Keratinocyte (primary cell): Measurements from ENCODE around the gene NFYC. TPM values are rescaled to one million over a fixed set of nuclear protein-coding genes. Genes with fewer than 3 reads are reported as not detected.

ENCODE experiments used
- DNase-seq: peaks from one replicate; pipeline ENCODE4 v3.0.0-alpha.2; 2011; ENCODE audit warnings: low read depth, missing footprints, low spot score
- FAIRE-seq: peaks from 2 replicates; lab custom pipeline; 2011; peaks lifted over from hg19 to GRCh38; lab: Jason Lieb, UNC
- H2AFZ ChIP-seq: 2 replicates; pipeline ENCODE4 v1.6.0; 2012; ENCODE audit warnings: low read length, control low read depth, inconsistent platforms; ENCODE audit not compliant: control insufficient read depth
- H3K27ac ChIP-seq: 2 replicates; pipeline ENCODE4 v1.5.1; 2011; ENCODE audit warnings: low read length; ENCODE audit not compliant: control insufficient read depth, insufficient read depth
- H3K27me3 ChIP-seq: 3 replicates; pipeline ENCODE4 v1.6.0; 2011; ENCODE audit warnings: low read length; ENCODE audit not compliant: control insufficient read depth, insufficient read depth; ENCODE audit errors: extremely low read depth
- H3K36me3 ChIP-seq, 2 experiments: 2 replicates in 1 of 2; 3 replicates in 1 of 2; pipeline ENCODE4 v1.5.1; 2011; ENCODE audit warnings: low read length in 2 of 2, mild to moderate bottlenecking in 1 of 2; ENCODE audit not compliant: control insufficient read depth in 2 of 2, insufficient read depth in 2 of 2; ENCODE audit errors: extremely low read depth in 1 of 2
- H3K4me1 ChIP-seq: 3 replicates; pipeline ENCODE4 v1.5.1; 2011; ENCODE audit warnings: low read length; ENCODE audit not compliant: control insufficient read depth, insufficient read depth; ENCODE audit errors: extremely low read depth
- H3K4me2 ChIP-seq: 3 replicates; pipeline ENCODE4 v1.6.0; 2011; ENCODE audit warnings: low read depth, low read length; ENCODE audit not compliant: control insufficient read depth, insufficient read depth; ENCODE audit errors: extremely low read depth
- H3K4me3 ChIP-seq, 3 experiments: fragments of 200-600 bp in 1 of 3; sonication (generic) in 1 of 3; 2 replicates in 2 of 3; 3 replicates in 1 of 3; pipeline ENCODE4 v1.5.1; 2011 to 2016; ENCODE audit warnings: low read length in 3 of 3, mild to moderate bottlenecking in 3 of 3, control low read depth in 2 of 3, inconsistent platforms in 1 of 3, low read depth in 1 of 3, mixed read lengths in 1 of 3, mixed run types in 1 of 3, moderate library complexity in 1 of 3; ENCODE audit not compliant: control insufficient read depth in 2 of 3, insufficient read depth in 2 of 3; ENCODE audit errors: extremely low read depth in 1 of 3
- H3K79me2 ChIP-seq: 2 replicates; pipeline ENCODE4 v1.6.0; 2012; ENCODE audit warnings: low read length; ENCODE audit not compliant: control insufficient read depth, insufficient read depth
- H3K9ac ChIP-seq: 3 replicates; pipeline ENCODE4 v1.6.0; 2011; ENCODE audit warnings: low read length; ENCODE audit not compliant: control insufficient read depth, insufficient read depth; ENCODE audit errors: extremely low read depth
- H3K9me1 ChIP-seq: 3 replicates; pipeline ENCODE4 v1.6.0; 2011; ENCODE audit warnings: low read length; ENCODE audit not compliant: control insufficient read depth, insufficient read depth; ENCODE audit errors: extremely low read depth
- H3K9me3 ChIP-seq: 2 replicates; pipeline ENCODE4 v1.5.1; 2012; ENCODE audit warnings: low read depth, low read length; ENCODE audit not compliant: control insufficient read depth
- H4K20me1 ChIP-seq: 3 replicates; pipeline ENCODE4 v1.6.0; 2011; ENCODE audit warnings: low read length; ENCODE audit not compliant: control insufficient read depth, insufficient read depth; ENCODE audit errors: extremely low read depth
- CTCF ChIP-seq, 3 experiments: IDR thresholded peaks in 1 of 3; conservative IDR thresholded peaks in 1 of 3; optimal IDR thresholded peaks in 1 of 3; 2 replicates in 2 of 3; 3 replicates in 1 of 3; pipeline versions ENCODE3 to v1.5.1; 2011; ENCODE audit warnings: low read length in 3 of 3, mild to moderate bottlenecking in 3 of 3, moderate library complexity in 2 of 3, control low read depth in 1 of 3, inconsistent platforms in 1 of 3; ENCODE audit not compliant: insufficient read depth in 2 of 3; ENCODE audit errors: extremely low read depth in 1 of 3
- EZH2 ChIP-seq: IDR thresholded peaks from one replicate; pipeline ENCODE4 v1.6.1; 2012; ENCODE audit warnings: inconsistent platforms, mild to moderate bottlenecking, low read length, moderate library complexity
- dilution Hi-C: fragments of 300-500 bp; cut with MboI; formaldehyde crosslinking; loops from one replicate; pipeline ENCODE4 v1.7.0; 2020; ENCODE audit warnings: low sequenced_read_pairs; ENCODE audit not compliant: extremely low pct_ligation_motif_present
- polyA plus RNA-seq, 5 experiments: library from polyadenylated mRNA; depleted of rRNA in 3 of 5; stranded (reverse) in 3 of 5; stranded (forward) in 1 of 5; unstranded in 1 of 5; fragments of >200 nt; gene quantifications; 1 replicate in 1 of 5; 2 replicates in 3 of 5; 3 replicates in 1 of 5; pipeline versions ENCODE4 v1.2.1 to v1.2.3, GENCODE V29; 2011 to 2012; ENCODE audit warnings: missing spikeins in 2 of 5, low read depth in 1 of 5, low replicate concordance in 1 of 5

NFYC gene
- polyA plus RNA-seq, 1 donor (not counting 4 experiments of a cell fraction or from before 2014, with no cell fraction given): 32.4 TPM

GRCh38 chr1:40739455-40740008, 48.0 kb downstream of the NFYC start:
- no peak overlapping the region for H3K4me2 ChIP-seq
- no peak overlapping the region for H2AFZ ChIP-seq
- no peak overlapping the region for H3K27ac ChIP-seq
- H4K20me1 ChIP-seq: no peaks in the 10 kb centered on the region
- H3K27me3 ChIP-seq: no peaks in the 10 kb centered on the region
- H3K9ac ChIP-seq: no peak overlapping the region
- dilution Hi-C loops: no loop called here
- no peak for DNase-seq
- peaks cover 12 to 15% of the 10 kb centered on the region in 2 experiments for H3K36me3 ChIP-seq
- no peaks in the 10 kb centered on the region for H3K9me3 ChIP-seq
- peaks cover 12% of the 10 kb centered on the region for H3K4me1 ChIP-seq
- FAIRE-seq: no peak
- TF ChIP-seq EZH2 (no peak), CTCF (optimal IDR thresholded peaks at IDR 0.05 in 1 of 3, IDR thresholded peaks at IDR 0.05 in 1 of 3, conservative IDR thresholded peaks at IDR 0.05 in 1 of 3; ENCODE audit: extremely low read depth in 1 of 3, insufficient read depth in 2 of 3, low read length in 3 of 3) (no peak)
- no peak overlapping the region for H3K4me3 ChIP-seq
- H3K9me1 ChIP-seq: no peaks in the 10 kb centered on the region
- peaks cover 15% of the 10 kb centered on the region for H3K79me2 ChIP-seq

- no peak for FAIRE-seq
Observed at GRCh38 chr1:40740039-40740996, 48.8 kb downstream of the NFYC start.

More at GRCh38 chr1:40740039-40740996, 48.8 kb downstream of the NFYC start:
- Histone ChIP-seq H4K20me1 (no peaks in the 10 kb centered on the region), H3K36me3 (peaks cover 12 to 20% of the 10 kb centered on the region in 2 experiments), H3K9ac (no peak overlapping the region), H3K4me1 (peaks cover 11% of the 10 kb centered on the region), H3K9me3 (no peaks in the 10 kb centered on the region), H3K4me2 (no peak overlapping the region), H3K9me1 (no peaks in the 10 kb centered on the region), H3K27me3 (no peaks in the 10 kb centered on the region), H2AFZ (no peak overlapping the region), H3K27ac (no peak overlapping the region), H3K4me3 (no peak overlapping the region), H3K79me2 (peaks cover 10% of the 10 kb centered on the region)
- TF ChIP-seq EZH2 (no peak), CTCF (optimal IDR thresholded peaks at IDR 0.05 in 1 of 3, IDR thresholded peaks at IDR 0.05 in 1 of 3, conservative IDR thresholded peaks at IDR 0.05 in 1 of 3; ENCODE audit: extremely low read depth in 1 of 3, insufficient read depth in 2 of 3, low read length in 3 of 3) (no peak)
- no peak for DNase-seq
- dilution Hi-C loops: no loop called here
